Activated CD8-positive, alpha-beta memory T cell treated with anti-CD3 and anti-CD28 coated beads for 1 hour (primary cell): ENCODE results near the gene SLC44A2.
A peak's percentile ranks its signal among the peaks of the same experiment; 100 is the strongest.

Source experiments
- DNase-seq, 2 donors: peaks; one replicate each; pipeline ENCODE4 v3.0.0-alpha.2; 2020; ENCODE audit warnings: low read depth in 1 of 2; ENCODE audit errors: extremely low read depth in 1 of 2

SLC44A2 gene

DNA sequence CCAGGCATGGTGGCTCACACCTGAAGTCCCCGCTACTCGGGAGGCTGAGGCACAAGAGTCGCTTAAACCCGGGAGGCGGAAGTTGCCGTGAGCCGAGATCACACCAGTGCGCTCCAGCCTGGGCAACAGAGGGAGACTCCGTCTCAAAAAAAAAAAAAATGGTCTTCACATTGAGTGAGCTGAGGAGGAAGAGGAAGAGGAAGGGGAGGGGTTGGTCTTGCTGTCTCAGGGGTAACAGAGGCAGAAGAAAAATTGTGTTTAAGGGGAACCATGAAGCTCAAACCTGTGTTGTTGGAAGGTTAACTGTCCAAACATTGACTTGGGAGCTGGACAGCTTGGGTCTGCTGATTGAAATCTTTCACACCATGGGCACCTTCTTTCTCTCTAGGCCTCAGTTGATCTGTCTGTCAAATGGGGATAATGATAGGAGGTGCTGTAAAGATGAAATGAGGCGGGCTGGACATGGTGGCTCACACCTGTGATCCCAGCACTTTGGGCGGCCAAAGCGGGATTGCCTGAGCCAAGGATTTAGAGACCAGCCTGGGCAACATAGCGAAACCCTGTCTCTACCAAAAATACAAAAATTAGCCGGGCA lies 9.8 kb upstream of the SLC44A2 start:
- DNase-seq: no peak

DNA sequence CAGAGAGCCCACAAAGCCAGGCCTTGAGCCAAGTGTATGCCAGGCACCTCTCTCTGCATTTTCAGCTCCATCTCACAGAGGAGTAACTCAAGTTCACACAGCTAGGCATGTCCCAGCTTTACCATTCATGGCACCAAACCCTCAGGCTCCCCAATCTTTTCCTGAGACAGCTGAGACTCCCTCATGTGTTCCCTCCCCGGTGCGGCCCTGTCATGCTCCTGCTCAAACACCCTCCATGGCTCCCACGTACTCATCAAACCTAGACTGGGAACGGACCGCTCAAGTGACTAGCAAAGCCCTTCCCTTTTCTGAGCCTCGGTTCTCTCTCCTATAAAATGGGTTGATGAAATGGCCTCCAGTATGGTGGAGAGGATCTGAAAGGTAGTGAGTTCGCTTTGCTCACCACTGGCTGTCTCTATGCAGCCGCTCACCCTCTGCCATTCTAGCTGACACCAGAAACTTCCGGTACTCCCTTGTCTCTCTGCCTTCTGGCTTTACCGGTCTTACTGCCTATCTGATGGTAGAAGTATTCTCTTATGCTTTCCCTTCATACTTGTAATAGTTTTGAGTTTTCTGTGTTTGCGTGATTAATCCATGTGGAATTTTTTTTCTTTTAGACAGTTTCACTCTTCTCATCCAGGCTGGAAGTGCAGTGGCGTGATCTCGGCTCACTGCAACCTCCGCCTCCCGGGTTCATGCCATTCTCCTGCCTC lies 7.8 kb upstream of the SLC44A2 start:
- DNase-seq: no peak

DNA sequence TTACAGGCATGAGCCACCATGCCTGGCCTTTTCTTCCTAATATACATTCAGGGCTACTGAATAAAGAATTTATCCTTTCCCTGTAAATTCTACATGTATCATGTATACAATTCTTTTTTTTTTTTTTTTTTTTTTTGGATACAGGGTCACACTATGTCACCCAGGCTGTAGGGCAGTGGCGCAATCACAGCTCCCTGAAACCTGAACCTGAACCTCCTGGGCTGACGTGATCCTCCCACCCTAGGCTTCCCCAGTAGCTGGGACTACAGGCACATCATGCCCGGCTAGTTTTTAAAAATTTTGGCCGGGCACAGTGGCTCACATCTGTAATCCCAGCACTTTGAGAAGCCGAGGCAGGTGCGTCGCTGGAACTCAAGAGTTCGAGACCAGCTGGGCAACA lies 6.5 kb upstream of the SLC44A2 start:
- no peak for DNase-seq

DNA sequence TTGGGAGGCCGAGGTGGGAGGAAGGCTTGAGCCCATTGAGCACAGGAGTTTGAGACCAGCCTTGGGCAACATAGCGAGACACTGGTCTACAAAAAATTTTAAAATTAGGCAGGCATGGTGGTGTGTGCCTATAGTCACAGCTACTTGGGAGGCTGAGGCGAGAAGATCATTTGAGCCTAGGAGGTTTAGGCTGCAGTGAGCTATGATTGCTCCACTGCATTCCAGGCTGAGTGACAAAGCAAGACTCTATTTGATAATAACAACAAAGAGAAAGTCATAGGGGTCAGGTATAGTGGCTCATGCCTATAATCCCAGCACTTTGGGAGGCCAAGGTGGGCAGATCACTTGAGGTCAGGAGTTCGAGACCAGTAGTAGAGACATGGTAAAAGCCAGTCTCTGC lies 4.6 kb upstream of the SLC44A2 start:
- no peak for DNase-seq

DNA sequence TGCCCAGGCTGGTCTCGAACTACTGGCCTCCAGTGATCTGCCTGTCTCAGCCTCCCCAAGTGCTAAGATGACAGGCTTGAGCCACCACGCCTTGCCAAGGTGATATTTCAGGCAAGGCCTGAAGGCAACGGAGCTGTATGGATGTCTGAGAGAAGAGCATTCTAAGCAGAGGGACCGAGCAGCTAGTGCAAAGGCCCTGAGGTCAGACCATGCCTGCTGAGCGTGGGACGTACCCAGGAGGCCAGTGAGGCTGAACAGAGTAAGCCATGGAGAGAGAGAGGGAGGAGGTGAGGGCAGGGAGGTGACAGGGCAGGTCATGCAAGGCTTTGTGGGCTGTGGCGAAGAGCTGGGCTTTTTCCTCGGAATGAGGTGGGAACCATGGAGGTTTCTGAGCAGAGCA lies 3.4 kb upstream of the SLC44A2 start:
- DNase-seq: no peak

DNA sequence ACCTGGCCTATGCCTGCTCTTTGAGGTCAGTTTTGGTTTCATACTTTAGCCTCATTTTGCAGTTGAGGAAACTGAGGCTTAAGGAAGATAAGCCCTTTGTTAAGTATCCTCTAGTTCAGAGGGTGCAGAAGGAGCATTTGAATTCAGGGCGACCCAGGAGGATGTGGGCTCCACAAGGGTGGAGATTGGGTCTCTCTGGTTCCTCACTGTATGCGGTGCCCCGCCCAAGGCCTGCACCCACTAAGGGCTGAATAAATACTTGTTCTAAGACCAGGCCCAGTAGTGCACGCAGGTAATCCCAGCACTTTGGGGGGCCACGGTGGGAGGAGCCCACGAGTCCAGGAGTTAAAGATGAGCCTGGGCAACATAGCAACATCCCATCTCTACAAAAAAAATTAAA lies 768 bp upstream of the SLC44A2 start:
- no peak for DNase-seq

DNA sequence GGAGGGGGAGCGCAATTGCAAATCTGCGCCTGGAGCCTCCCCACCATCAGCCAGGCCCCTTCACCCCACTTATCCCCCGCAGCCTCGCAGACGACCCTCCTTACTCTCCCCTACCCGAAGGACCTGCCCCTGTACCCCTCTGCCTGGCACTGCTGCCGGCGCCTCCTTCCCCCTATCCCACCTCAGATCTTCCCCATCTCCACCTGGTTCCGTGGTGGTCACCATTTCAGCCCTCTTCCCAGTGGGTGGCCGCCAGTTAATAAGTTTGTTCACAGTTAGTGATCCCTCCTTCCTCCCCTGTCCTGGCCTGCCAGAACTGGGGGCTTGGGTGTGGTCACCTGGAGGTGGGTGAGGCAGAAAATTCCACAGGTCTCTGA lies 397 bp downstream of the SLC44A2 start:
- no peak for DNase-seq

DNA sequence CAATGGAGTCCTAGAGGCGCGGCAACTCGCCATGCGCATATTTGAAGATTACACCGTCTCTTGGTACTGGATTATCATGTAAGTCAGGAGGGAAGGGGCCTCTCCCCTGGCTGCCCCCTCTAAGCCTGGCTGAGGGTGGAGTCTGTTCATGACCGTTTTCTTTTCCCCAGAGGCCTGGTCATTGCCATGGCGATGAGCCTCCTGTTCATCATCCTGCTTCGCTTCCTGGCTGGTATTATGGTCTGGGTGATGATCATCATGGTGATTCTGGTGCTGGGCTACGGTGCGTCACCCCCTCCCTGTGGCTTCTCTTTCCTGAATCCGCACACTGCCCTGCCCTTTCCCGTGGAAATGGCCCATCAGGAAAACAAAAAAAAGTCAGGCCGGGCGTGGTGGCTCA lies 6.5 kb downstream of the SLC44A2 start:
- no peak for DNase-seq

DNA sequence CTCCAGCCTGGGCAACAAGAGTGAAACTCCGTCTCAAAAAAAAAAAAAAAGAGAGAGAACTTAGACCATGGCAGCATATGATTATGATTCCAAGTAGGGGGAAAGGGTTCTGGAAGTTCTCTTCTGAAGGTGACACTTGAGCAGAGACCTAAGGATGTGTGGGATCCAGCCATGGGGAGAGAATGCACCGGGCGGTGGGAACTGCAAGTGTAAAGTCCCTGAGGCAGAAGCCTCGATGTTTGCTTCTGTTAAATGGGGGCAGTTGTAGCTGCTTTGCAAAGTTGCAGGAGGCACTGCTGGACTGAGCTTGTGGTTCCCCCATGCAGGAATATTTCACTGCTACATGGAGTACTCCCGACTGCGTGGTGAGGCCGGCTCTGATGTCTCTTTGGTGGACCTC lies 9.1 kb downstream of the SLC44A2 start:
- DNase-seq: no peak

DNA sequence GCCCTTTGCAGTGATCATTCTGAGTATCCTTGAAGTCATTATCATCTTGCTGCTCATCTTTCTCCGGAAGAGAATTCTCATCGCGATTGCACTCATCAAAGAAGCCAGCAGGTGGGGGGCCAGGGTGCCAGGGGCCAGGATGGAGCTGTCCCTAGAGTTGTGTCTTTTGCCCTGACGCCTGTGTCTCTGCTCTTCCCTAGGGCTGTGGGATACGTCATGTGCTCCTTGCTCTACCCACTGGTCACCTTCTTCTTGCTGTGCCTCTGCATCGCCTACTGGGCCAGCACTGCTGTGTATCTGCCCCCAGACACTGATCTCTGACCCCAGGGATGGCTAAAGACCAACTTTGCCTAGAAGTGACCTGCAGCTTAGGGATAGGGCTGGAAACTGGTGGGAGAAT lies 9.6 kb downstream of the SLC44A2 start:
- DNase-seq: no peak

DNA sequence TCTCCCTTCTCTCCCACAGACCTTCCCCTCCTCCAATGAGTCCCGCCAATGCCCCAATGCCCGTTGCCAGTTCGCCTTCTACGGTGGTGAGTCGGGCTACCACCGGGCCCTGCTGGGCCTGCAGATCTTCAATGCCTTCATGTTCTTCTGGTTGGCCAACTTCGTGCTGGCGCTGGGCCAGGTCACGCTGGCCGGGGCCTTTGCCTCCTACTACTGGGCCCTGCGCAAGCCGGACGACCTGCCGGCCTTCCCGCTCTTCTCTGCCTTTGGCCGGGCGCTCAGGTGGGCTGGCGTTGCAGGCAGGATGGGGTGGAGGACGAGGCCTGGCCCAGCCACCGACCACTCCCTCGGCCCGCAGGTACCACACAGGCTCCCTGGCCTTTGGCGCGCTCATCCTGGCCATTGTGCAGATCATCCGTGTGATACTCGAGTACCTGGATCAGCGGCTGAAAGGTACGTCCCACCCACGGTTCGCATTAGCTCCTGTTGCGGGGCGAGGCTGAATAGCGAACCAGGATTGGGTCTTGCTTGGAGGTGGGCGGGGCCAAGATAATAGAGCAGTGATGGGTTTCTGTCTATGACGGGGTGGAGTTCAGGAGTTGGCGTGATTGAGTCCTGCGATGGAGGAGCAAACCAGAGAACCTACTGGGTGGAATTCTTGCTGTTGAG lies 11.1 kb downstream of the SLC44A2 start:
- DNase-seq: no peak

DNA sequence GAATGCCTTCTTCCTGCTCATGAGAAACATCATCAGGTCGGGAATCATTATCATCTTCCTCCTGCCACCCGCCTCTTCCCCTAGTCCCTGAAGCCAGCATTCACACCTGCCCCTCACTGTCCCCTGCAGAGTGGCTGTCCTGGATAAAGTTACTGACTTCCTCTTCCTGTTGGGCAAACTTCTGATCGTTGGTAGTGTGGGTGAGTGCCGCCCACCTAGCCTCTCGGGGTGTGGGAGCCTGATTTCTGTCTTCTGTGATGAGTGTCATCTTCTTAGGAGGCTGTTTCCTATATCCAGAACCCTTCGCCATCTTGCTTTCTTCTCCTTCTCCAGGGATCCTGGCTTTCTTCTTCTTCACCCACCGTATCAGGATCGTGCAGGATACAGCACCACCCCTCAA lies 12.5 kb downstream of the SLC44A2 start:
- DNase-seq: no peak

DNA sequence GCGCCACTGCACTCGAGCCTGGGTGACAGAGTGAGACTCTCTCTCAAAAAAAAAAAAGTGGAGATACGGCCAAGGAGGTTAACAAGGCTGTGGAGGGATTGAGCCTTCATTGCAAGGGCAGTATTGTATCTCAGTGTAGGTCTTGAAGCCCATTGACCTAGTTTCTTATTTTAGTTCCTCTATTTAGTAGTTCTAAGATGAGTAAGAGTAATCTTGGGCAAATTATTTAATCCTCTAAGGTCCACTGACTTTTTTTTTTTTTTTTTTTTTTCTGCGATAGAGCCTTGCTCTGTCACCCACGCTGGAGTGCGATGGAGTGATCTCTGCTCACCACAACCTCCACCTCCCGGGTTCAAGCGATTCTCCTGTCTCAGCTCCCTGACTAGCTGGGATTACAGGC lies 14.5 kb downstream of the SLC44A2 start:
- DNase-seq: no peak

DNA sequence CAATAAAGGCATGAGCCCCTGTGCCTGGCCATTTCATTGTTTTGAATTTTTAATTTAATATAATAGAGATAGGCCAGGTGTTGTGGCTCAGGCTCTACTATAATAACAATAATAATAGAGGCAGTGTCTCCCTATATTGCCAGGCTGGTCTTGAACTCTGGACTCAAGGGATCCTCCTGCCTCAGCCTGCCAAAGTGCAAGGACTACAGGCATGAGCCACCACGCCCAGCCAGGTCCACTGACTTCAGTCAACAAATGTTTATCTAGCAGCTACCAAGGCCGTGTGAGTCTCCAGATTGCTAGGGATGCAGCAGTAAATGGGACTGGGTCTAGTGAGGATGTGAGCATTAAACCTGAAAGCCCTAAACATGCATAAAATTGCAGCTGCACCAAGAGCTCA lies 15.0 kb downstream of the SLC44A2 start:
- no peak for DNase-seq

DNA sequence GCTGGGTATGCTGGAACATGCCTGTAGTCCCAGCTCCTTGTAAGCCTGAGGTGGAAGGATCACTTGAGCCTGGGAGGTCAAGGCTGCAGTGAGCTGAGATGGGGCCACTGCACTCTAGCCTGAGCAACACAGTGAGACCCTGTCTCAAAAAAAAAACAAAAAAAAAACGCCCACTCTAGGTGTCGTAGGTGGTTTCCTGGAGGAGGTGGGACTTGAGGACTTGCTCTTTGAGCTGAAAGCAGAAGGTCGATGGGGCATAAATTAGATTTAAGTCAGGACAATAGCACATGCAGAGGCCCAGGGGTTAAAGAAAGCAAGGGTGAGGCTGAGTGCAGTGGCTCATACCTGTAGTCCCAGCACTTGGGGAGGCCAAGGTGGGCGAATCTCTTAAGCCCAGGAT lies 15.9 kb downstream of the SLC44A2 start:
- DNase-seq: no peak

DNA sequence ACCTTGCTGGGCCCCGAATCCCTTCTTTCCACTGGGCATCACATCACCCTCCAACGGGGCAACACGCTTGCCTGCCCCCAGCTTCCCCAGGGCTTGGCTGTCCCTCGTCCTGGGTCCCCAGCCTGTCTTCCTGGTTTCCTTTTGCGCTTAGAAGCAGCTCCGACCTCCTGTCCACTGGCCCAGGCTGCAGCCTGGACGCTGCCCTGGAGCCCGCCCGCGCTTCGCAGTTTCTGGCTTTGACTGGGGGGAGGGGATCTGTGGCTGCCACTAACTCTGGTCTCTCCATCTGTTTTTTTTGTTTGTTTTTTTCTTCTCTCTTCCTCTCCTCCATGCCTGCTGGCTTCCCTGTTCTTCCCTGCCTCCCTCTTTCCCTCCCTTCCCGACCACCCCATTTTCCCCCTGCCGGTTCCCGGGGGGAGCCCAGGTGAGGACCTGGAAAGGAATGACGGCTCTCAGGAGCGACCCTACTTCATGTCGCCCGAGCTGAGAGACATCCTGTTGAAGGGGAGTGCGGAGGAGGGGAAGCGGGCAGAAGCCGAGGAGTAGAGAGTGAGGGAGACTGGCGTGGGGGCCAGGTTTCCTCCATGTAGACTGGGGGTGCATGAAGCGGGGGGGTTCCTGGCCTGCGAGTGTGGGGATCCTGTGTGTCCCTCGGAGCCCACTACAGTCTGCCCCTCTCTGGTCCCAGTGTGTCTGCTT lies 17.3 kb downstream of the SLC44A2 start:
- no peak for DNase-seq

DNA sequence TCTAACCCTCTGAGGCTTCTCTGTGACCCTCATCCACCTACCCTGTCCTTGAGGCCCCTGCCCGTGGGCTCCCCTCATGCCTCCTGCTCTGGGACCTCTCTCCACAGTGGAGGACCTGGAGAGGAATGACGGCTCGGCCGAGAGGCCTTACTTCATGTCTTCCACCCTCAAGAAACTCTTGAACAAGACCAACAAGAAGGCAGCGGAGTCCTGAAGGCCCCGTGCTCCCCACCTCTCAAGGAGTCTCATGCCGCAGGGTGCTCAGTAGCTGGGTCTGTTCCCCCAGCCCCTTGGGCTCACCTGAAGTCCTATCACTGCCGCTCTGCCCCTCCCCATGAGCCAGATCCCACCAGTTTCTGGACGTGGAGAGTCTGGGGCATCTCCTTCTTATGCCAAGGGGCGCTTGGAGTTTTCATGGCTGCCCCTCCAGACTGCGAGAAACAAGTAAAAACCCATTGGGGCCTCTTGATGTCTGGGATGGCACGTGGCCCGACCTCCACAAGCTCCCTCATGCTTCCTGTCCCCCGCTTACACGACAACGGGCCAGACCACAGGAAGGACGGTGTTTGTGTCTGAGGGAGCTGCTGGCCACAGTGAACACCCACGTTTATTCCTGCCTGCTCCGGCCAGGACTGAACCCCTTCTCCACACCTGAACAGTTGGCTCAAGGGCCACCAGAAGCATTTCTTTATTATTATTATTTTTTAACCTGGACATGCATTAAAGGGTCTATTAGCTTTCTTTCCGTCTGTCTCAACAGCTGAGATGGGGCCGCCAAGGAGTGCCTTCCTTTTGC lies 18.0 kb downstream of the SLC44A2 start:
- DNase-seq: no peak

DNA sequence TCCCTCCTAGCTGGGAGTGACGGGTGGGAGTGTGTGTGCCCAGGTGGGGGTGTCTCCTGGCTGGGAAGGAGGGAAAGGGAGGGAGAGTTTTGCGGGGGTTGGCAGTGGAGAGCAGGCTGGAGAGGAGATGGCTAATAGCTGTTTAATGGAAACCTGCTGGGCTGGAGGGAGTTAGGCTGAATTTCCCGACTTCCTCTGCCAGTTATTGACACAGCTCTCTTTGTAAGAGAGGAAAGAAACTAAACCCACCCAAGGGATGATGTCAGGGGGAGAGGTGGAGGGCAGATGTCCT lies 18.6 kb downstream of the SLC44A2 start:
- no peak for DNase-seq

DNA sequence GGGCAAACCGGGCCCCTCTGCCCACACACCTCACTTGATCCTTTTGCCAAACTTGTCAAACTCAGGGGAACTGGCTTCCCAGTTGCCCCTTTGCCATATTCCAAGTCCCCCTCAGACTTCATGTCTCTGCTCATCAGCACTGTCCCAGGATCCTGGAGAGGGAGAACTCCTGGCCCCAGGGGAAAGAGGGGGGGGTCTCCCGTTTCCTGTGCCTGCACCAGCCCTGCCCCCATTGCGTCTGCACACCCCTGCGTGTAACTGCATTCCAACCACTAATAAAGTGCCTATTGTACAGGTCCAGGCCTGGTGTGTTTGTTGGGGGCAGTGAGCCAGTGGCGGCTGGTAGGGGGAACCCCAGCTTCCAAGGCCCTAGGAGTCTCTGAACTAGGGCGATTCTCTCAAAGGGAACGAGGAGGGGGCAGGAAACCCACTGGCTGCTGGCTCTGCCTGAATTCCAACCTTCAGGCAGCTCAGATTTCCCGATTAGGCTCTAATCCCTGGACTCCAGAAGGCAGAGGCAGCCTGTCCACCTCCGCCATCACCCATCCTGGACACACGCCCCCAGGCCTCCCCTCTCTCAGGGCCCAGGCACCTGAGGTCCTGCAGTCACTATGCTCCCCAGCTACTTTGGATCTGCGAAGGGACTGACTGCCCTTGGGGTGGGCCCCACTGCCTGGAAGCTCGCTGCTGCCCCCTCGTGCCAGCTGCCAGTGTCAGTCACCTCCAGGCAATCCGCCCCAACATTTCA lies 19.1 kb downstream of the SLC44A2 start:
- peak; percentile 69 to 83 for DNase-seq

DNA sequence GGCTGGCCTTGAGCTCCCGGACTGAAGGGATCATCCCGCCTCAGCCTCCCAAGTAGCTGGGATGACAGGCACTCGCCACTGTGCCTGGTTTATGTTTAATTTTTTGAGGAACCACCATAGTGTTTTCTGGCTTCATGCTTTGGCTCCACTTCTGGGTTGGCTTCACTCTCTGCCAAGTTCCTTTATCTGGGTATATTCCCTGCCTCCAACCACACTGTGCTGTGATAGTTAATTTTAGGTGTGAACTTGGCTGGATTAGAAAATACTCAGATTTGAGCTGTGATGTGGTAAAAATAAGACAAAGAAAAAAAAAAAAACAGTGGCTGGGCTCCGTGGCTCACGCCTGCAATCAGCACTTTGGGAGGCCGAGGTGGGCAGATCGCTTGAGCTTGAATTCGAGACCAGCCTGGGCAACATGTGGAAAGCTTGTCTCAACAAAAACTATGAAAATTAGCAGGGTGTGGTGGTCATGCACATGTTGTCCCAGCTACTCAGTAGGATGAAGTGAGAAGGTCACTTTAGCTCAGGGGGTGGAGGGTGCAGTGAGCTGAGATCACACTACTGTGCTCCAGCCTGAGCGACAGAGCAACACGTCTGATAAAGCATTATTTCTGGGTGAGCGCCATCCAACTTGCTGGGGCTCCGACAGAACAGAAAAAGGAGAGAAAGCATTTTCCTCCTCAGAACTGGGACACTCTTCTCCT lies 21.3 kb downstream of the SLC44A2 start:
- no peak for DNase-seq
